ENCODE results near the gene CIDEB.

The CIDEB gene

GRCh38 chr14:24264298-24264697 lies 43.5 kb downstream of the CIDEB start:
- no peaks in the 10 kb centered on the region for H3K27me3 ChIP-seq (ENCODE audit: control insufficient read depth in 5 of 5, insufficient read depth in 4 of 5, low read length in 5 of 5)
- no peaks in the 10 kb centered on the region for H3K9me3 ChIP-seq (ENCODE audit: control insufficient read depth in 5 of 5, low read length in 5 of 5)
- H3K9ac ChIP-seq (ENCODE audit: low read length in 5 of 5) = no peak overlapping the region
- H3K4me1 ChIP-seq (ENCODE audit: control insufficient read depth in 5 of 5, insufficient read depth in 5 of 5, low read length in 5 of 5) = peaks cover 0 to 7% (median 4%) of the 10 kb centered on the region in 5 donors
- H3K27ac ChIP-seq (ENCODE audit: low read depth, low read length) = no peak overlapping the region
- no peak overlapping the region for H3K4me3 ChIP-seq (ENCODE audit: low read depth in 1 of 5, low read length in 5 of 5)
- peaks cover 0 to 52% (median 43%) of the 10 kb centered on the region in 5 donors for H3K36me3 ChIP-seq (ENCODE audit: control insufficient read depth in 5 of 5, insufficient read depth in 5 of 5, low read length in 5 of 5)

GRCh38 chr14:24263848-24264247 lies 43.9 kb downstream of the CIDEB start:
- H3K36me3 ChIP-seq (ENCODE audit: control insufficient read depth in 5 of 5, insufficient read depth in 5 of 5, low read length in 5 of 5) = peaks cover 0 to 47% (median 38%) of the 10 kb centered on the region in 5 donors
- H3K4me3 ChIP-seq (ENCODE audit: low read depth in 1 of 5, low read length in 5 of 5) = no peak overlapping the region
- no peak overlapping the region for H3K27ac ChIP-seq (ENCODE audit: low read depth, low read length)
- no peaks in the 10 kb centered on the region for H3K9me3 ChIP-seq (ENCODE audit: control insufficient read depth in 5 of 5, low read length in 5 of 5)
- H3K4me1 ChIP-seq (ENCODE audit: control insufficient read depth in 5 of 5, insufficient read depth in 5 of 5, low read length in 5 of 5) = peaks cover 0 to 11% (median 8%) of the 10 kb centered on the region in 5 donors
- H3K27me3 ChIP-seq (ENCODE audit: control insufficient read depth in 5 of 5, insufficient read depth in 4 of 5, low read length in 5 of 5) = no peaks in the 10 kb centered on the region
- no peak overlapping the region for H3K9ac ChIP-seq (ENCODE audit: low read length in 5 of 5)

GRCh38 chr14:24262821-24263733 lies 44.7 kb downstream of the CIDEB start, which contains the start of gene TGM1:
Gene TGM1 (minus strand): TSS chr14:24263177. CDS start chr14:24262352, 825 bp downstream.
- Histone ChIP-seq H3K27ac (ENCODE audit: low read depth, low read length) (no peak within 1 kb of the TSS), H3K4me1 (ENCODE audit: control insufficient read depth in 5 of 5, insufficient read depth in 5 of 5, low read length in 5 of 5) (peaks cover 0 to 16% (median 10%) of the 10 kb centered on the region in 5 donors), H3K9ac (ENCODE audit: low read length in 5 of 5) (no peak within 1 kb of the TSS), H3K27me3 (ENCODE audit: control insufficient read depth in 5 of 5, insufficient read depth in 4 of 5, low read length in 5 of 5) (no peaks in the 10 kb centered on the region), H3K9me3 (ENCODE audit: control insufficient read depth in 5 of 5, low read length in 5 of 5) (no peaks in the 10 kb centered on the region), H3K4me3 (ENCODE audit: low read depth in 1 of 5, low read length in 5 of 5) (no peak within 1 kb of the TSS), H3K36me3 (ENCODE audit: control insufficient read depth in 5 of 5, insufficient read depth in 5 of 5, low read length in 5 of 5) (peaks cover 0 to 40% (median 31%) of the 10 kb centered on the region in 5 donors)

GRCh38 chr14:24261969-24262327 lies 45.8 kb downstream of the CIDEB start:
- H3K4me3 ChIP-seq (ENCODE audit: low read depth in 1 of 5, low read length in 5 of 5) = no peak overlapping the region
- no peaks in the 10 kb centered on the region for H3K27me3 ChIP-seq (ENCODE audit: control insufficient read depth in 5 of 5, insufficient read depth in 4 of 5, low read length in 5 of 5)
- H3K9ac ChIP-seq (ENCODE audit: low read length in 5 of 5) = no peak overlapping the region
- peaks cover 0 to 21% (median 13%) of the 10 kb centered on the region in 5 donors for H3K4me1 ChIP-seq (ENCODE audit: control insufficient read depth in 5 of 5, insufficient read depth in 5 of 5, low read length in 5 of 5)
- H3K36me3 ChIP-seq (ENCODE audit: control insufficient read depth in 5 of 5, insufficient read depth in 5 of 5, low read length in 5 of 5) = peaks cover 0 to 28% (median 21%) of the 10 kb centered on the region in 5 donors
- H3K27ac ChIP-seq (ENCODE audit: low read depth, low read length) = no peak overlapping the region
- no peaks in the 10 kb centered on the region for H3K9me3 ChIP-seq (ENCODE audit: control insufficient read depth in 5 of 5, low read length in 5 of 5)

- Histone ChIP-seq H3K4me3 (ENCODE audit: low read depth in 1 of 5, low read length in 5 of 5) (no peak overlapping the region), H3K9me3 (ENCODE audit: control insufficient read depth in 5 of 5, low read length in 5 of 5) (no peaks in the 10 kb centered on the region), H3K36me3 (ENCODE audit: control insufficient read depth in 5 of 5, insufficient read depth in 5 of 5, low read length in 5 of 5) (peaks cover 0 to 23% (median 16%) of the 10 kb centered on the region in 5 donors), H3K27me3 (ENCODE audit: control insufficient read depth in 5 of 5, insufficient read depth in 4 of 5, low read length in 5 of 5) (no peaks in the 10 kb centered on the region), H3K4me1 (ENCODE audit: control insufficient read depth in 5 of 5, insufficient read depth in 5 of 5, low read length in 5 of 5) (peaks cover 0 to 26% (median 19%) of the 10 kb centered on the region in 5 donors), H3K9ac (ENCODE audit: low read length in 5 of 5) (no peak overlapping the region), H3K27ac (ENCODE audit: low read depth, low read length) (no peak overlapping the region)
Measured at GRCh38 chr14:24261256-24261968, 46.4 kb downstream of the CIDEB start.

GRCh38 chr14:24260780-24261157 lies 47.0 kb downstream of the CIDEB start:
- peaks cover 0 to 17% (median 9%) of the 10 kb centered on the region in 5 donors for H3K36me3 ChIP-seq (ENCODE audit: control insufficient read depth in 5 of 5, insufficient read depth in 5 of 5, low read length in 5 of 5)
- H3K9me3 ChIP-seq (ENCODE audit: control insufficient read depth in 5 of 5, low read length in 5 of 5) = no peaks in the 10 kb centered on the region
- H3K4me3 ChIP-seq (ENCODE audit: low read depth in 1 of 5, low read length in 5 of 5) = no peak overlapping the region
- peaks cover 0 to 33% (median 25%) of the 10 kb centered on the region in 5 donors for H3K4me1 ChIP-seq (ENCODE audit: control insufficient read depth in 5 of 5, insufficient read depth in 5 of 5, low read length in 5 of 5)
- no peaks in the 10 kb centered on the region for H3K27me3 ChIP-seq (ENCODE audit: control insufficient read depth in 5 of 5, insufficient read depth in 4 of 5, low read length in 5 of 5)
- no peak overlapping the region for H3K9ac ChIP-seq (ENCODE audit: low read length in 5 of 5)
- H3K27ac ChIP-seq (ENCODE audit: low read depth, low read length) = no peak overlapping the region

GRCh38 chr14:24260026-24260779 lies 47.6 kb downstream of the CIDEB start:
- no peak overlapping the region for H3K27ac ChIP-seq (ENCODE audit: low read depth, low read length)
- no peaks in the 10 kb centered on the region for H3K9me3 ChIP-seq (ENCODE audit: control insufficient read depth in 5 of 5, low read length in 5 of 5)
- H3K9ac ChIP-seq (ENCODE audit: low read length in 5 of 5) = no peak overlapping the region
- peaks cover 1 to 39% (median 31%) of the 10 kb centered on the region in 5 donors for H3K4me1 ChIP-seq (ENCODE audit: control insufficient read depth in 5 of 5, insufficient read depth in 5 of 5, low read length in 5 of 5)
- no peaks in the 10 kb centered on the region for H3K27me3 ChIP-seq (ENCODE audit: control insufficient read depth in 5 of 5, insufficient read depth in 4 of 5, low read length in 5 of 5)
- no peak overlapping the region for H3K4me3 ChIP-seq (ENCODE audit: low read depth in 1 of 5, low read length in 5 of 5)
- H3K36me3 ChIP-seq (ENCODE audit: control insufficient read depth in 5 of 5, insufficient read depth in 5 of 5, low read length in 5 of 5) = peaks cover 0 to 16% (median 6%) of the 10 kb centered on the region in 5 donors

- Histone ChIP-seq H3K36me3 (ENCODE audit: control insufficient read depth in 5 of 5, insufficient read depth in 5 of 5, low read length in 5 of 5) (peaks cover 0 to 19% (median 9%) of the 10 kb centered on the region in 5 donors), H3K27ac (ENCODE audit: low read depth, low read length) (no peak overlapping the region), H3K4me3 (ENCODE audit: low read depth in 1 of 5, low read length in 5 of 5) (no peak overlapping the region), H3K9me3 (ENCODE audit: control insufficient read depth in 5 of 5, low read length in 5 of 5) (no peaks in the 10 kb centered on the region), H3K4me1 (ENCODE audit: control insufficient read depth in 5 of 5, insufficient read depth in 5 of 5, low read length in 5 of 5) (peaks cover 1 to 45% (median 37%) of the 10 kb centered on the region in 5 donors), H3K9ac (ENCODE audit: low read length in 5 of 5) (no peak overlapping the region), H3K27me3 (ENCODE audit: control insufficient read depth in 5 of 5, insufficient read depth in 4 of 5, low read length in 5 of 5) (no peaks in the 10 kb centered on the region)
Measured at GRCh38 chr14:24259282-24260025, 48.3 kb downstream of the CIDEB start.

GRCh38 chr14:24258548-24259265 lies 49.1 kb downstream of the CIDEB start:
- no peaks in the 10 kb centered on the region for H3K27me3 ChIP-seq (ENCODE audit: control insufficient read depth in 5 of 5, insufficient read depth in 4 of 5, low read length in 5 of 5)
- no peak overlapping the region for H3K9ac ChIP-seq (ENCODE audit: low read length in 5 of 5)
- H3K4me1 ChIP-seq (ENCODE audit: control insufficient read depth in 5 of 5, insufficient read depth in 5 of 5, low read length in 5 of 5) = peaks cover 1 to 45% (median 37%) of the 10 kb centered on the region in 5 donors
- H3K36me3 ChIP-seq (ENCODE audit: control insufficient read depth in 5 of 5, insufficient read depth in 5 of 5, low read length in 5 of 5) = peaks cover 0 to 27% (median 9%) of the 10 kb centered on the region in 5 donors
- no peak overlapping the region for H3K27ac ChIP-seq (ENCODE audit: low read depth, low read length)
- H3K4me3 ChIP-seq (ENCODE audit: low read depth in 1 of 5, low read length in 5 of 5) = no peak overlapping the region
- no peaks in the 10 kb centered on the region for H3K9me3 ChIP-seq (ENCODE audit: control insufficient read depth in 5 of 5, low read length in 5 of 5)

All from subcutaneous abdominal adipose tissue (tissue), 5 donors.